Activated CD4-positive, alpha-beta T cell treated with anti-CD3 and anti-CD28 coated beads for 36 hours (primary cell): ENCODE results near the gene GSN. TPM values are rescaled to one million over a fixed set of nuclear protein-coding genes. Genes with fewer than 3 reads are reported as not detected.

Source experiments
- ATAC-seq: fragments of 200-7000 bp; cut with Tn5 transposase; one replicate; pipeline ENCODE4 v1.10.0; 2021; ENCODE audit warnings: mild to moderate bottlenecking, moderate library complexity
- CTCF ChIA-PET: fragments of 350-600 bp; sonication (Branson Sonifier 250); formaldehyde crosslinking; loops from one replicate; lab custom pipeline; 2021; ENCODE audit warnings: antibody characterized with exemption; lab: Charles Lee
- POLR2A ChIA-PET: fragments of 350-600 bp; sonication (Branson Sonifier 250); formaldehyde crosslinking; loops from one replicate; lab custom pipeline; 2021; ENCODE audit warnings: antibody characterized with exemption, inconsistent platforms; lab: Charles Lee
- DNase-seq: peaks from one replicate; pipeline ENCODE4 v3.0.0-alpha.2; 2020
- H3K27ac Mint-ChIP-seq: one replicate; pipeline ENCODE4 v1.8.0; 2021; ENCODE audit warnings: mixed read lengths
- H3K27me3 Mint-ChIP-seq: one replicate; pipeline ENCODE4 v1.8.0; 2021; ENCODE audit warnings: mixed read lengths
- H3K36me3 Mint-ChIP-seq: one replicate; pipeline ENCODE4 v1.8.0; 2021; ENCODE audit warnings: low read depth, mixed read lengths
- H3K4me1 Mint-ChIP-seq: one replicate; pipeline ENCODE4 v1.8.0; 2021; ENCODE audit warnings: mixed read lengths
- H3K4me3 Mint-ChIP-seq: one replicate; pipeline ENCODE4 v1.8.0; 2021; ENCODE audit warnings: mild to moderate bottlenecking, moderate library complexity, mixed read lengths
- H3K9me3 Mint-ChIP-seq: one replicate; pipeline ENCODE4 v1.8.0; 2021; ENCODE audit warnings: low read depth, mixed read lengths
- intact Hi-C, 2 experiments: fragments of 100-400 bp; cut with DNase I in 1 of 2; cut with micrococcal nuclease in 1 of 2; formaldehyde crosslinking; loops; one replicate each; pipeline versions ENCODE4 v1.14.2 to v1.15.1; 2022 to 2024; cut with DNase I, micrococcal nuclease
- total RNA-seq, 2 experiments: library from RNA; stranded (reverse); gene quantifications; one replicate each; pipeline ENCODE4 v1.2.3, GENCODE V29; 2021

GSN gene
- total RNA-seq, 2 experiments from 2014 or later = 1.7 to 1.9 TPM

GRCh38 chr9:121308765-121309164 lies 40.8 kb downstream of the GSN start:
- POLR2A ChIA-PET = no interaction called here
- no peak for ATAC-seq
- no peak overlapping the region for H3K27ac Mint-ChIP-seq
- no peaks in the 10 kb centered on the region for H3K36me3 Mint-ChIP-seq
- H3K27me3 Mint-ChIP-seq = no peaks in the 10 kb centered on the region
- no peak overlapping the region for H3K4me3 Mint-ChIP-seq
- H3K9me3 Mint-ChIP-seq = no peaks in the 10 kb centered on the region
- intact Hi-C loops = loop anchor here in 1 of 2 experiments (10.0 kb wide), 1 partner anchor 94 kb away; no protein-coding TSS in a partner anchor
- no peak for DNase-seq
- CTCF ChIA-PET = interaction anchor here (0.7 to 2.9 kb wide), 3 partner anchors 11 to 90 kb away, joined by 3 to 13 read pairs (median 3); no protein-coding TSS in a partner anchor
- no peaks in the 10 kb centered on the region for H3K4me1 Mint-ChIP-seq

- no peaks in the 10 kb centered on the region for H3K9me3 Mint-ChIP-seq
- ChIA-PET POLR2A (no interaction called here), CTCF (interaction anchor here (0.7 to 2.9 kb wide), 4 partner anchors 11 to 96 kb away, joined by 3 to 13 read pairs (median 3); no protein-coding TSS in a partner anchor)
- no peak overlapping the region for H3K27ac Mint-ChIP-seq
- no peaks in the 10 kb centered on the region for H3K27me3 Mint-ChIP-seq
- no peak overlapping the region for H3K4me3 Mint-ChIP-seq
- intact Hi-C loops = loop anchor here in 1 of 2 experiments (10.0 kb wide), 1 partner anchor 94 kb away; no protein-coding TSS in a partner anchor
- ATAC-seq (no peak), DNase-seq (no peak)
- no peaks in the 10 kb centered on the region for H3K36me3 Mint-ChIP-seq
- no peaks in the 10 kb centered on the region for H3K4me1 Mint-ChIP-seq
Measured at GRCh38 chr9:121309171-121309570, 41.2 kb downstream of the GSN start.

- Mint-ChIP-seq H3K36me3 (no peaks in the 10 kb centered on the region), H3K4me1 (no peaks in the 10 kb centered on the region), H3K4me3 (no peak overlapping the region), H3K9me3 (no peaks in the 10 kb centered on the region), H3K27me3 (no peaks in the 10 kb centered on the region), H3K27ac (no peak overlapping the region)
- ATAC-seq = no peak
- POLR2A ChIA-PET = no interaction called here
- no peak for DNase-seq
- intact Hi-C loops = loop anchor here in 1 of 2 experiments (10.0 kb wide), 1 partner anchor 95 kb away; no protein-coding TSS in a partner anchor
- CTCF ChIA-PET = interaction anchor here (0.9 to 2.9 kb wide), 3 partner anchors 10 to 97 kb away, joined by 3 to 13 read pairs (median 3); no protein-coding TSS in a partner anchor
Measured at GRCh38 chr9:121309833-121310425, 42.0 kb downstream of the GSN start.

GRCh38 chr9:121310571-121310970 lies 42.6 kb downstream of the GSN start:
- ChIA-PET POLR2A (no interaction called here), CTCF (no interaction called here)
- intact Hi-C loops = no loop called here
- H3K27me3 Mint-ChIP-seq = no peaks in the 10 kb centered on the region
- no peaks in the 10 kb centered on the region for H3K9me3 Mint-ChIP-seq
- no peaks in the 10 kb centered on the region for H3K36me3 Mint-ChIP-seq
- ATAC-seq (no peak), DNase-seq (no peak)
- no peak overlapping the region for H3K27ac Mint-ChIP-seq
- H3K4me1 Mint-ChIP-seq = no peaks in the 10 kb centered on the region
- no peak overlapping the region for H3K4me3 Mint-ChIP-seq

- ATAC-seq (no peak), DNase-seq (no peak)
- H3K9me3 Mint-ChIP-seq = no peaks in the 10 kb centered on the region
- POLR2A ChIA-PET = no interaction called here
- H3K36me3 Mint-ChIP-seq = no peaks in the 10 kb centered on the region
- no peaks in the 10 kb centered on the region for H3K27me3 Mint-ChIP-seq
- H3K4me3 Mint-ChIP-seq = no peak overlapping the region
- H3K4me1 Mint-ChIP-seq = no peaks in the 10 kb centered on the region
- no peak overlapping the region for H3K27ac Mint-ChIP-seq
- CTCF ChIA-PET = interaction anchor here (11.8 kb wide), 1 partner anchor 92 kb away, joined by 276 read pairs; no protein-coding TSS in a partner anchor
- intact Hi-C loops = no loop called here
Measured at GRCh38 chr9:121312169-121312568, 44.2 kb downstream of the GSN start.

GRCh38 chr9:121313458-121314152 lies 45.6 kb downstream of the GSN start:
- POLR2A ChIA-PET = no interaction called here

GRCh38 chr9:121316378-121316777 lies 48.4 kb downstream of the GSN start:
- intact Hi-C loops = no loop called here
- H3K9me3 Mint-ChIP-seq = no peaks in the 10 kb centered on the region
- no peaks in the 10 kb centered on the region for H3K36me3 Mint-ChIP-seq
- no peak overlapping the region for H3K4me3 Mint-ChIP-seq
- H3K27me3 Mint-ChIP-seq = no peaks in the 10 kb centered on the region
- ChIA-PET CTCF (interaction anchor here (0.6 to 11.8 kb wide), 6 partner anchors 9 to 316 kb away, joined by 3 to 276 read pairs (median 4); no protein-coding TSS in a partner anchor), POLR2A (interaction anchor here (0.6 kb wide), 1 partner anchor 101 kb away, joined by 3 read pairs; no protein-coding TSS in a partner anchor)
- peaks cover 7% of the 10 kb centered on the region for H3K4me1 Mint-ChIP-seq
- ATAC-seq (no peak), DNase-seq (no peak)
- H3K27ac Mint-ChIP-seq = no peak overlapping the region

More at GRCh38 chr9:121313458-121314152, 45.6 kb downstream of the GSN start:
- DNase-seq (no peak), ATAC-seq (no peak)
- H3K27me3 Mint-ChIP-seq = no peaks in the 10 kb centered on the region
- H3K4me3 Mint-ChIP-seq = no peak overlapping the region
- CTCF ChIA-PET = interaction anchor here (0.6 to 11.8 kb wide), 7 partner anchors 35 to 337 kb away, joined by 3 to 276 read pairs (median 3); no protein-coding TSS in a partner anchor
- no peaks in the 10 kb centered on the region for H3K4me1 Mint-ChIP-seq
- intact Hi-C loops = no loop called here
- no peaks in the 10 kb centered on the region for H3K36me3 Mint-ChIP-seq
- H3K9me3 Mint-ChIP-seq = no peaks in the 10 kb centered on the region
- no peak overlapping the region for H3K27ac Mint-ChIP-seq

GRCh38 chr9:121316852-121317373 lies 49.0 kb downstream of the GSN start:
- ChIA-PET CTCF (interaction anchor here (0.7 to 11.8 kb wide), 8 partner anchors 10 to 316 kb away, joined by 3 to 276 read pairs (median 5); no protein-coding TSS in a partner anchor), POLR2A (no interaction called here)
- no peak overlapping the region for H3K27ac Mint-ChIP-seq
- H3K27me3 Mint-ChIP-seq = no peaks in the 10 kb centered on the region
- H3K4me3 Mint-ChIP-seq = no peak overlapping the region
- no peaks in the 10 kb centered on the region for H3K9me3 Mint-ChIP-seq
- H3K36me3 Mint-ChIP-seq = no peaks in the 10 kb centered on the region
- peaks cover 7% of the 10 kb centered on the region for H3K4me1 Mint-ChIP-seq
- ATAC-seq (no peak), DNase-seq (no peak)
- intact Hi-C loops = no loop called here

- Mint-ChIP-seq H3K4me1 (peaks cover 12% of the 10 kb centered on the region), H3K27ac (no peak overlapping the region), H3K4me3 (no peak overlapping the region), H3K27me3 (no peaks in the 10 kb centered on the region), H3K9me3 (no peaks in the 10 kb centered on the region), H3K36me3 (no peaks in the 10 kb centered on the region)
- intact Hi-C loops = no loop called here
- no peak for DNase-seq
- CTCF ChIA-PET = interaction anchor here (0.9 to 11.8 kb wide), 8 partner anchors 18 to 104 kb away, joined by 3 to 276 read pairs (median 8); no protein-coding TSS in a partner anchor
- POLR2A ChIA-PET = no interaction called here
- no peak for ATAC-seq
Measured at GRCh38 chr9:121317737-121318630, 50.0 kb downstream of the GSN start.

- DNase-seq = no peak
- H3K9me3 Mint-ChIP-seq = no peaks in the 10 kb centered on the region
- H3K4me1 Mint-ChIP-seq = peaks cover 12% of the 10 kb centered on the region
- H3K36me3 Mint-ChIP-seq = no peaks in the 10 kb centered on the region
- intact Hi-C loops = no loop called here
- no peak overlapping the region for H3K27ac Mint-ChIP-seq
- no peaks in the 10 kb centered on the region for H3K27me3 Mint-ChIP-seq
- POLR2A ChIA-PET = no interaction called here
- no peak for ATAC-seq
- H3K4me3 Mint-ChIP-seq = no peak overlapping the region
- CTCF ChIA-PET = interaction anchor here (0.5 to 11.8 kb wide), 27 partner anchors 10 to 230 kb away, joined by 3 to 276 read pairs (median 6); no protein-coding TSS in a partner anchor
Measured at GRCh38 chr9:121318631-121319382, 50.8 kb downstream of the GSN start.
